HEK293T (cell line): ENCODE measurements around the gene LMO7.
"Not testable (repeated sequence)": the region's sequence is repeated elsewhere in the genome, so short reads cannot be mapped to it uniquely, and the experiment has no call there.

ENCODE experiments used
- CTCF ChIA-PET: fragments of 350-600 bp; formaldehyde crosslinking; extraction: SDS; loops from one replicate; lab custom pipeline; 2021; ENCODE audit warnings: antibody characterized with exemption, inconsistent platforms; lab: Yijun Ruan, JAX
- POLR2A ChIA-PET: fragments of 350-600 bp; formaldehyde crosslinking; extraction: SDS; loops from one replicate; lab custom pipeline; 2020; ENCODE audit warnings: antibody characterized with exemption, inconsistent platforms; lab: Yijun Ruan, JAX
- DNase-seq: peaks from one replicate; pipeline ENCODE4 v3.0.0; 2012; ENCODE audit warnings: mixed read lengths; ENCODE audit errors: extremely low spot score
- ARNT ChIP-seq: fragments of 450-650 bp; IDR thresholded peaks from 2 replicates; pipeline ENCODE4 v1.6.1; 2017; ENCODE audit warnings: mild to moderate bottlenecking
- BHLHE40 ChIP-seq: fragments of 450-650 bp; IDR thresholded peaks from 2 replicates; pipeline ENCODE4 v1.6.1; 2016; ENCODE audit warnings: mild to moderate bottlenecking, moderate library complexity, borderline replicate concordance
- CTBP1 ChIP-seq: fragments of 450-650 bp; IDR thresholded peaks from 2 replicates; pipeline ENCODE4 v1.6.1; 2016; ENCODE audit warnings: borderline replicate concordance
- ELF4 ChIP-seq: fragments of 450-650 bp; IDR thresholded peaks from 2 replicates; pipeline ENCODE4 v1.6.1; 2017; ENCODE audit warnings: antibody characterized with exemption
- FOXA1 ChIP-seq: fragments of 450-650 bp; IDR thresholded peaks from 2 replicates; pipeline ENCODE4 v1.6.1; 2016; ENCODE audit warnings: mild to moderate bottlenecking
- FOXK2 ChIP-seq: fragments of 450-650 bp; IDR thresholded peaks from 2 replicates; pipeline ENCODE4 v1.6.1; 2016; ENCODE audit warnings: mild to moderate bottlenecking
- FOXM1 ChIP-seq: fragments of 450-650 bp; IDR thresholded peaks from 2 replicates; pipeline ENCODE4 v1.6.1; 2017; ENCODE audit warnings: mild to moderate bottlenecking, borderline replicate concordance
- HDGF ChIP-seq: fragments of 450-650 bp; IDR thresholded peaks from 2 replicates; pipeline ENCODE4 v1.6.1; 2017; ENCODE audit warnings: antibody characterized with exemption, borderline replicate concordance
- L3MBTL2 ChIP-seq: fragments of 450-650 bp; conservative IDR thresholded peaks from 2 replicates; pipeline ENCODE4 v1.6.1; 2016; ENCODE audit warnings: mild to moderate bottlenecking
- LEF1 ChIP-seq: fragments of 450-650 bp; IDR thresholded peaks from 2 replicates; pipeline ENCODE4 v1.6.1; 2017; ENCODE audit warnings: mild to moderate bottlenecking, borderline replicate concordance
- NFRKB ChIP-seq: fragments of 450-650 bp; IDR thresholded peaks from 2 replicates; pipeline ENCODE4 v1.6.1; 2016; ENCODE audit warnings: mild to moderate bottlenecking, moderate library complexity
- SP1 ChIP-seq: fragments of 450-650 bp; IDR thresholded peaks from 2 replicates; pipeline ENCODE4 v1.6.1; 2017
- SUZ12 ChIP-seq: fragments of 450-650 bp; IDR thresholded peaks from 2 replicates; pipeline ENCODE4 v1.6.1; 2016; ENCODE audit warnings: mild to moderate bottlenecking
- TARDBP ChIP-seq: fragments of 450-650 bp; IDR thresholded peaks from 2 replicates; pipeline ENCODE4 v1.6.1; 2016
- ZNF384 ChIP-seq: fragments of 450-650 bp; IDR thresholded peaks from 2 replicates; pipeline ENCODE4 v1.6.1; 2016
- TF ChIP-seq, protein P1 (sequence below): fragments of 450-650 bp; IDR thresholded peaks from 2 replicates; pipeline ENCODE4 v1.6.1; 2016

LMO7 gene

GRCh38 chr13:75725736-75726135 lies 89.6 kb downstream of the LMO7 start:
- TF ChIP-seq, protein P1, sequence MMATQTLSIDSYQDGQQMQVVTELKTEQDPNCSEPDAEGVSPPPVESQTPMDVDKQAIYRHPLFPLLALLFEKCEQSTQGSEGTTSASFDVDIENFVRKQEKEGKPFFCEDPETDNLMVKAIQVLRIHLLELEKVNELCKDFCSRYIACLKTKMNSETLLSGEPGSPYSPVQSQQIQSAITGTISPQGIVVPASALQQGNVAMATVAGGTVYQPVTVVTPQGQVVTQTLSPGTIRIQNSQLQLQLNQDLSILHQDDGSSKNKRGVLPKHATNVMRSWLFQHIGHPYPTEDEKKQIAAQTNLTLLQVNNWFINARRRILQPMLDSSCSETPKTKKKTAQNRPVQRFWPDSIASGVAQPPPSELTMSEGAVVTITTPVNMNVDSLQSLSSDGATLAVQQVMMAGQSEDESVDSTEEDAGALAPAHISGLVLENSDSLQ = no peak
- TF ChIP-seq NFRKB = no peak
- TF ChIP-seq ZNF384 = peak; percentile 64; the same call in 1 of the 2 replicates
- no peak for DNase-seq
- ChIA-PET CTCF (interaction anchor here (0.6 to 1.3 kb wide), 2 partner anchors 30 to 57 kb away, joined by 3 to 7 read pairs; no protein-coding TSS in a partner anchor), POLR2A (no interaction called here)

GRCh38 chr13:75726306-75726705 lies 90.2 kb downstream of the LMO7 start:
- POLR2A ChIA-PET = no interaction called here
- no peak for DNase-seq
- CTCF ChIA-PET = interaction anchor here (0.6 to 1.3 kb wide), 3 partner anchors 30 to 57 kb away, joined by 3 to 7 read pairs (median 3); no protein-coding TSS in a partner anchor
- TF ChIP-seq ARNT = no peak

DNA sequence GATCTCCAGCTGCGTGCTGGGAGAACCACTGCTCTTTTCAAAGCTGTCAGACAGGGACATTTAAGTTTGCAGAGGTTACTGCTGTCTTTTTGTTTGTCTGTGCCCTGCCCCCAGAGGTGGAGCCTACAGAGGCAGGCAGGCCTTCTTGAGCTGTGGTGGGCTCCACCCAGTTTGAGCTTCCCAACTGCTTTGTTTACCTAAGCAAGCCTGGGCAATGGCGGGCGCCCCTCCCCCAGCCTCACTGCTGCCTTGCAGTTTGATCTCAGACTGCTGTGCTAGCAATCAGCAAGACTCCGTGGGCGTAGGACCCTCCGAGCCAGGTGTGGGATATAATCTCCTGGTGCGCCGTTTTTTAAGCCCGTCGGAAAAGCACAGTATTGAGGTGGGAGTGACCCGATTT lies 97.0 kb downstream of the LMO7 start:
- POLR2A ChIA-PET, CTCF ChIA-PET, DNase-seq: not testable (repeated sequence)

DNA sequence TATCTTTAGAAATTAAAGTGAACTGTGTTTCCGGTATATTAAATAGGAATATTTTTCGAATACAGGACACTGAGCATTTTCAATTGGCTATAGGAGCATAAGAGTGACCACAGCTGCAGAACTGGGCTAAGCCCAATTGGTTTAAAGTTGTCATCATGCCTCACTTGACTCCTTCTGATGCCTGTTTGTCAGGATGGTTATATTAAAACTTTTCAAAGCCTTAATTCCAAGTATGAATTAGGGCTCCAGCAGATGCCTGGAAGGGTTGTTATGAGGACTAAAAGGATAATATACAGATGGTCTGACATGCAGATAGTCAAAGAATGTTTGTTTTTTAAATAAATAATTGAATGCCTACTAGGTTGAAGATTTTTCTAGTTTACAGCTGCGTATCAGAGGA lies 100.0 kb downstream of the LMO7 start:
- TF ChIP-seq BHLHE40 = no peak
- TF ChIP-seq HDGF = no peak
- TF ChIP-seq L3MBTL2 = no peak
- no peak for TF ChIP-seq SUZ12
- TF ChIP-seq SP1 = no peak
- TF ChIP-seq FOXA1 = no peak
- ChIA-PET POLR2A (no interaction called here), CTCF (interaction anchor here (3.3 kb wide), 1 partner anchor 41 kb away, joined by 10 read pairs; no protein-coding TSS in a partner anchor)
- no peak for DNase-seq

- TF ChIP-seq HDGF (no peak), FOXK2 (no peak), SUZ12 (no peak), ARNT (no peak), SP1 (no peak), LEF1 (no peak), L3MBTL2 (no peak), NFRKB (no peak), CTBP1 (no peak)
- no peak for DNase-seq
- ChIA-PET POLR2A (no interaction called here), CTCF (interaction anchor here (0.6 to 0.7 kb wide), 3 partner anchors 9 to 307 kb away, joined by 3 read pairs; no protein-coding TSS in a partner anchor)
Measured at GRCh38 chr13:75738841-75739240, 102.7 kb downstream of the LMO7 start.

DNA sequence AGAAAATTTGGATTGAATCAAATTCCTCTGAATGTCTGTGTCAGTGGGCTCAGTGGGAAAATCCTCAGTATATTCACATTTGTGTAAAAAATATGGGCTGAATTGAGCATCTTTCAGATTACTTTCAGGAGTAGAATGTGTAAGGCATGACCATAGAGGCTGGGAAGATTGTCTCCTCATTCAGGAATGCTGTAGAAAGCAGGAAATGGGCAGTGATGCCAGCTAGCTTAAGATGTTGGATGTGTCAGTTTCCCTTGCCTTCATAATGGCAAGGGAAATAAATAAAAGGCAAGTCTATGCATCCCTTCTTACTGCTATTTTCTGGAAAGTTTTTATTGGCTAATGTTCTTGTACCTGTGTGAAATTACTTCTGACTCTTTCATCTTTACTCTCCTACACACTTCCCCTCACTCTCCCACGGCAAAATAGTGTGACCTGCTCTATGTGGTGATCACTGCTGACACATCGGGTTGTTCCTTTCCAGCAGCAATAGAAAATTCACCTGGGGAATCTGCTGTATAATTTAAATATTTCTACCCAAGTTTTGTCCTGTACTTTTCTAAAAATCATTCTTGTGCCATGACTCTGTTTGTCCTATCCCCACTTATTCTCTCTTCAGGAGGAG lies 103.2 kb downstream of the LMO7 start:
- ChIA-PET POLR2A (no interaction called here), CTCF (interaction anchor here (0.6 kb wide), 2 partner anchors 9 to 70 kb away, joined by 3 read pairs; no protein-coding TSS in a partner anchor)
- DNase-seq = no peak
- TF ChIP-seq FOXM1 = no peak
- no peak for TF ChIP-seq BHLHE40
- TF ChIP-seq SUZ12 = no peak
- TF ChIP-seq TARDBP = no peak
- TF ChIP-seq NFRKB = no peak
- TF ChIP-seq ELF4 = no peak
- no peak for TF ChIP-seq HDGF
- TF ChIP-seq CTBP1 = no peak
- TF ChIP-seq L3MBTL2 = no peak
- TF ChIP-seq ZNF384 = no peak
- TF ChIP-seq, protein P1 = no peak
- TF ChIP-seq ARNT = no peak
- TF ChIP-seq LEF1 = no peak
- TF ChIP-seq FOXK2 = no peak

- ChIA-PET CTCF (no interaction called here), POLR2A (no interaction called here)
- TF ChIP-seq ARNT (no peak), LEF1 (no peak), FOXM1 (no peak), SP1 (no peak), NFRKB (no peak), FOXK2 (no peak), L3MBTL2 (no peak), BHLHE40 (no peak), HDGF (no peak), CTBP1 (no peak), ZNF384 (no peak), ELF4 (no peak), FOXA1 (no peak), TARDBP (no peak)
- TF ChIP-seq, protein P1 = no peak
- no peak for DNase-seq
Measured at GRCh38 chr13:75740031-75740430, 103.9 kb downstream of the LMO7 start.

GRCh38 chr13:75743072-75743471 lies 106.9 kb downstream of the LMO7 start:
- DNase-seq, POLR2A ChIA-PET, CTCF ChIA-PET: not testable (repeated sequence)
